Tibial nerve (tissue), 4 donors: ENCODE data around the gene CYP4F8.

ENCODE experiments used
- CTCF ChIP-seq, 5 experiments: fragments of 200-600 bp in 3 of 5; fragments of 450-650 bp in 2 of 5; sonication (generic) in 3 of 5; IDR thresholded peaks; one replicate each; pipeline ENCODE4 v1.5.1; 2016 to 2019; ENCODE audit warnings: antibody characterized with exemption in 5 of 5, mild to moderate bottlenecking in 3 of 5, moderate library complexity in 2 of 5
- EP300 ChIP-seq, 2 donors: sonication (generic); formaldehyde crosslinking; IDR thresholded peaks; one replicate each; pipeline ENCODE4 v1.6.1; 2017; ENCODE audit warnings: antibody characterized with exemption in 2 of 2, mild to moderate bottlenecking in 1 of 2
- POLR2A ChIP-seq, 2 donors: fragments of 450-650 bp; IDR thresholded peaks; one replicate each; pipeline ENCODE4 v1.6.1; 2017; ENCODE audit warnings: antibody characterized with exemption in 2 of 2, mild to moderate bottlenecking in 2 of 2, moderate library complexity in 2 of 2

- peak; percentile 89 to 98 (median 93) for TF ChIP-seq CTCF (IDR thresholded peaks at IDR 0.05)
- no peak for TF ChIP-seq POLR2A (IDR thresholded peaks at IDR 0.05)
- no peak for TF ChIP-seq EP300 (IDR thresholded peaks at IDR 0.05)
Observed at GRCh38 chr19:15629003-15629880, 14.2 kb downstream of the CYP4F8 start.
